Adrenal gland (tissue), 12 donors: ENCODE measurements around the gene ANK3. TPM values are rescaled to one million over a fixed set of nuclear protein-coding genes. Genes with fewer than 3 reads are reported as not detected.

Experiments
- DNase-seq, 7 donors: peaks; one replicate each; pipeline ENCODE4 v3.0.0-alpha.2; 2019 to 2020
- H3K27ac ChIP-seq, 5 donors: fragments of 200-600 bp; sonication (generic) in 4 of 5; 1 replicate in 3 of 5; 2 replicates in 2 of 5; pipeline versions ENCODE4 v1.5.1 to v1.8.0; 2016 to 2020; ENCODE audit warnings: mild to moderate bottlenecking in 1 of 5
- H3K27me3 ChIP-seq: fragments of 200-600 bp; 2 replicates; pipeline ENCODE4 v1.8.0; 2021
- H3K36me3 ChIP-seq, 2 donors: fragments of 200-600 bp; replicated peaks in 1 of 2; 1 replicate in 1 of 2; 2 replicates in 1 of 2; pipeline versions ENCODE4 v1.5.1 to v1.8.0; 2018 to 2022
- H3K4me1 ChIP-seq, 2 donors: fragments of 200-600 bp; replicated peaks in 1 of 2; 1 replicate in 1 of 2; 2 replicates in 1 of 2; pipeline versions ENCODE4 v1.5.1 to v1.8.0; 2018 to 2021
- H3K4me3 ChIP-seq, 4 donors: fragments of 200-600 bp; sonication (generic) in 3 of 4; one replicate each; pipeline ENCODE4 v1.5.1; 2016 to 2018
- H3K9me3 ChIP-seq, 3 donors: fragments of 200-600 bp; sonication (generic) in 1 of 3; replicated peaks in 1 of 3; 1 replicate in 2 of 3; 2 replicates in 1 of 3; pipeline versions ENCODE4 v1.5.1 to v1.8.0; 2016 to 2021
- POLR2A ChIP-seq, 2 donors: fragments of 450-650 bp; IDR thresholded peaks; one replicate each; pipeline ENCODE4 v1.6.1; 2017; ENCODE audit warnings: antibody characterized with exemption in 2 of 2, mild to moderate bottlenecking in 2 of 2, moderate library complexity in 1 of 2
- WGBS, 4 donors: extraction: QIAGEN DNeasy Blood & Tissue Kit in 2 of 4; methylation state at CpG; one replicate each; pipeline versions ENCODE4 v1.1.5 to v1.1.7; 2013 to 2017; 5-methylcytosine and 5-hydroxymethylcytosine counted together
- intact Hi-C, 2 donors: fragments of 100-400 bp; cut with DNase I; formaldehyde crosslinking; loops; one replicate each; pipeline versions ENCODE4 v1.14.1 to v1.15.0; 2022 to 2023
- polyA plus RNA-seq, 3 donors: library from polyadenylated mRNA; stranded (reverse); fragments of 200-250 nt in 2 of 3; fragments of 350-450 nt in 1 of 3; fragmentation: Illumina TruSeq in 1 of 3; extraction: RNeasy Lipid Tissue Mini Kit (QIAGEN cat#74804) in 1 of 3; gene quantifications; one replicate each; pipeline ENCODE4 v1.2.3, GENCODE V29; 2013 to 2014
- total RNA-seq, 9 donors: library from RNA; depleted of rRNA in 4 of 9; stranded (reverse); fragments of >200 nt in 4 of 9; fragments of 120-200 nt in 1 of 9; fragmentation: NEBNext Ultra II Directional in 1 of 9; extraction: Animal tissue kit (Norgen Biotek cat#: 25700) in 1 of 9; gene quantifications; one replicate each; pipeline versions ENCODE4 v1.1.0 to v1.2.4, GENCODE V29; 2013 to 2023
- TF ChIP-seq, protein P1 (sequence below), 6 experiments: fragments of 450-650 bp in 4 of 6; fragments of 200-600 bp in 2 of 6; sonication (generic) in 1 of 6; IDR thresholded peaks; 1 replicate in 5 of 6; 2 replicates in 1 of 6; pipeline versions ENCODE4 v1.5.1 to v1.8.0; 2016 to 2021; ENCODE audit warnings: antibody characterized with exemption in 6 of 6, mild to moderate bottlenecking in 2 of 6, moderate library complexity in 1 of 6
- donor health status: healthy with polysubstance abuse.
- donor health status: Bipolar disorder and iron deficiency.
- donor health status: DM: yes; HTN: yes; CAD: no.
- donor health status: DM: no; HTN: no; CAD: no.
- donor health status: DM: no; HTN: no; CAD: no.
- donor health status: DM: yes; HTN: yes; CAD: no.

The ANK3 gene
- total and polyA plus RNA-seq, 12 donors: 2.6 to 48.1 (median 15.2) TPM

GRCh38 chr10:60346661-60347060 is 43.0 kb downstream of the ANK3 start:
- H3K27me3 ChIP-seq: no peaks in the 10 kb centered on the region
- no peak overlapping the region for H3K27ac ChIP-seq
- DNase-seq: no peak
- no peak overlapping the region for H3K4me3 ChIP-seq
- WGBS, 4 donors: 69 to 78% (median 76%) methylated on average over 1 of the region's 1 CpG
- TF ChIP-seq, protein P1, sequence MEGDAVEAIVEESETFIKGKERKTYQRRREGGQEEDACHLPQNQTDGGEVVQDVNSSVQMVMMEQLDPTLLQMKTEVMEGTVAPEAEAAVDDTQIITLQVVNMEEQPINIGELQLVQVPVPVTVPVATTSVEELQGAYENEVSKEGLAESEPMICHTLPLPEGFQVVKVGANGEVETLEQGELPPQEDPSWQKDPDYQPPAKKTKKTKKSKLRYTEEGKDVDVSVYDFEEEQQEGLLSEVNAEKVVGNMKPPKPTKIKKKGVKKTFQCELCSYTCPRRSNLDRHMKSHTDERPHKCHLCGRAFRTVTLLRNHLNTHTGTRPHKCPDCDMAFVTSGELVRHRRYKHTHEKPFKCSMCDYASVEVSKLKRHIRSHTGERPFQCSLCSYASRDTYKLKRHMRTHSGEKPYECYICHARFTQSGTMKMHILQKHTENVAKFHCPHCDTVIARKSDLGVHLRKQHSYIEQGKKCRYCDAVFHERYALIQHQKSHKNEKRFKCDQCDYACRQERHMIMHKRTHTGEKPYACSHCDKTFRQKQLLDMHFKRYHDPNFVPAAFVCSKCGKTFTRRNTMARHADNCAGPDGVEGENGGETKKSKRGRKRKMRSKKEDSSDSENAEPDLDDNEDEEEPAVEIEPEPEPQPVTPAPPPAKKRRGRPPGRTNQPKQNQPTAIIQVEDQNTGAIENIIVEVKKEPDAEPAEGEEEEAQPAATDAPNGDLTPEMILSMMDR (IDR thresholded peaks at IDR 0.05): no peak
- TF ChIP-seq POLR2A (IDR thresholded peaks at IDR 0.05): no peak
- no peaks in the 10 kb centered on the region for H3K36me3 ChIP-seq
- intact Hi-C loops: no loop called here
- H3K4me1 ChIP-seq: no peaks in the 10 kb centered on the region
- no peaks in the 10 kb centered on the region for H3K9me3 ChIP-seq

DNA sequence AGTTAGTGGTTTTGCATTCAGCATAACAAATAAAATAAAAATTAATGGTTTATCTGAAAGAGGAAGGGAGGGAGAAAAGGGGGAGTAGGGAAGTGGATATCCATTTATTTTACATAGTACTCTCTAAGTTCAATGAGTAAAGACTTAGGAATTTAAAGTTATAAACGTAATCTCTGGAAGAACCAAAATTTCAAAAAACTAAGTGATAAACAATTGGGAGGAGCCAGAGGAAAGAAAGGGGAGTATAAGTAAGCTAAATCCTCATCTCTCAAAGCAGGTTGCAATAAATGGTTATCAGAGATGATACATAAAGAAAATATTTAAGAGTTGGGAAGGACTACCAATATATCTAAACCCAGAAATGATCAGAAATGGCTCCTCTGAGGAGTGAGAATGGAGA is 46.4 kb downstream of the ANK3 start:
- no peak overlapping the region for H3K27ac ChIP-seq
- H3K4me1 ChIP-seq: no peaks in the 10 kb centered on the region
- no peaks in the 10 kb centered on the region for H3K36me3 ChIP-seq
- no peak for DNase-seq
- intact Hi-C loops: no loop called here
- TF ChIP-seq POLR2A (IDR thresholded peaks at IDR 0.05): no peak
- TF ChIP-seq, protein P1 (IDR thresholded peaks at IDR 0.05): no peak
- no peaks in the 10 kb centered on the region for H3K9me3 ChIP-seq
- no peak overlapping the region for H3K4me3 ChIP-seq
- no peaks in the 10 kb centered on the region for H3K27me3 ChIP-seq
- 65 to 76% (median 72%) methylated on average over 1 of the region's 1 CpG for WGBS, 4 donors

DNA sequence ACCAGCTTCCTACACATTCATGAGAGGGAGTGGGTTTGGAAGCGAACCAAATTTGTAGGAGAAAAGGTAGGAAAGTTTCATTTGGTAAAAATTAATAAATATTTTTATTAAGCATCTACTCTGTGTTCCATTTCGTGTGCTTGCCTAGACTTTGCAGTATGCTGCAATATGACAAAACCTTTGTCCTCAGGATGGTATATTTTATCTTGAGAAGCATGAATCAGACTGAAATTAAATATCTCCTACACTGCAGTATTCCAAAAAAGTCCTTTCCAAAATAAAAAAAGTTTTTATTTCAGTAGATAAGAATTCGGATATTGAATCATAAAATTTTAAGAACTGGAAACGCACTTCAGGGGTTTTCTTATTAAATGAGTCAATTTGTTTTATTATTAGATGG is 47.7 kb downstream of the ANK3 start:
- Histone ChIP-seq H3K27me3 (no peaks in the 10 kb centered on the region), H3K36me3 (no peaks in the 10 kb centered on the region), H3K4me3 (no peak overlapping the region), H3K4me1 (no peaks in the 10 kb centered on the region), H3K9me3 (no peaks in the 10 kb centered on the region), H3K27ac (no peak overlapping the region)
- 66 to 84% (median 75%) methylated on average over 4 of the region's 4 CpGs for WGBS, 4 donors
- intact Hi-C loops: no loop called here
- TF ChIP-seq, protein P1 (IDR thresholded peaks at IDR 0.05): no peak
- TF ChIP-seq POLR2A (IDR thresholded peaks at IDR 0.05): no peak
- no peak for DNase-seq

GRCh38 chr10:60340973-60341372 is 48.7 kb downstream of the ANK3 start:
- no peak overlapping the region for H3K27ac ChIP-seq
- intact Hi-C loops: no loop called here
- no peaks in the 10 kb centered on the region for H3K27me3 ChIP-seq
- H3K4me3 ChIP-seq: no peak overlapping the region
- TF ChIP-seq, protein P1 (IDR thresholded peaks at IDR 0.05): no peak
- TF ChIP-seq POLR2A (IDR thresholded peaks at IDR 0.05): no peak
- DNase-seq: no peak
- WGBS, 4 donors: 80 to 100% (median 93%) methylated on average over 1 of the region's 1 CpG
- H3K36me3 ChIP-seq: no peaks in the 10 kb centered on the region
- H3K9me3 ChIP-seq: no peaks in the 10 kb centered on the region
- H3K4me1 ChIP-seq: no peaks in the 10 kb centered on the region
